ENCODE data around the gene FAM13B.
"Not testable (repeated sequence)": the region's sequence is repeated elsewhere in the genome, so short reads cannot be mapped to it uniquely, and the experiment has no call there.

FAM13B gene

GRCh38 chr5:137959488-137959887 lies 73.4 kb downstream of the FAM13B start:
- no peak for DNase-seq

- DNase-seq: no peak
Measured at GRCh38 chr5:137957948-137958347, 74.9 kb downstream of the FAM13B start.

- peak; percentile 29 for DNase-seq
Measured at GRCh38 chr5:137954131-137954879, 78.6 kb downstream of the FAM13B start.

GRCh38 chr5:137945825-137946224 lies 87.1 kb downstream of the FAM13B start:
- DNase-seq: no peak

- DNase-seq: not testable (repeated sequence)
Measured at GRCh38 chr5:137944280-137944679, 88.6 kb downstream of the FAM13B start.

- DNase-seq: no peak
Measured at GRCh38 chr5:137939331-137939730, 93.5 kb downstream of the FAM13B start.

- DNase-seq: no peak
Measured at GRCh38 chr5:137938751-137939143, 94.1 kb downstream of the FAM13B start.

- no peak for DNase-seq
Measured at GRCh38 chr5:137937994-137938750, 94.7 kb downstream of the FAM13B start.

- no peak for DNase-seq
Measured at GRCh38 chr5:137935694-137936093, 97.2 kb downstream of the FAM13B start.

- DNase-seq: no peak
Measured at GRCh38 chr5:137935190-137935589, 97.7 kb downstream of the FAM13B start.

- peak; percentile 67 for DNase-seq
Measured at GRCh38 chr5:137933491-137933911, 99.4 kb downstream of the FAM13B start.

GRCh38 chr5:137932800-137933199 lies 100.1 kb downstream of the FAM13B start:
- DNase-seq: no peak

- no peak for DNase-seq
Measured at GRCh38 chr5:137923856-137924255, 109.0 kb downstream of the FAM13B start.

- DNase-seq: no peak
Measured at GRCh38 chr5:137921931-137922330, 110.9 kb downstream of the FAM13B start.

- DNase-seq: no peak
Measured at GRCh38 chr5:137916923-137917322, 116.0 kb downstream of the FAM13B start.

- no peak for DNase-seq
Measured at GRCh38 chr5:137914758-137915157, 118.1 kb downstream of the FAM13B start.

GRCh38 chr5:137902408-137903133 lies 130.3 kb downstream of the FAM13B start:
- no peak for DNase-seq

GRCh38 chr5:137901011-137901817 lies 131.7 kb downstream of the FAM13B start:
- DNase-seq: no peak

GRCh38 chr5:137899493-137899892 lies 133.4 kb downstream of the FAM13B start:
- DNase-seq: no peak

- DNase-seq: no peak
Measured at GRCh38 chr5:137896560-137896959, 136.3 kb downstream of the FAM13B start.

GRCh38 chr5:137894586-137894985 lies 138.3 kb downstream of the FAM13B start:
- DNase-seq: no peak

GRCh38 chr5:137891849-137892248 lies 141.0 kb downstream of the FAM13B start:
- DNase-seq: no peak

- peak; percentile 56 for DNase-seq
Measured at GRCh38 chr5:137890845-137891244, 142.0 kb downstream of the FAM13B start.

All from NCI-H69 (cell line).